ENCODE data around the gene BCL2.

The BCL2 gene

GRCh38 chr18:63090334-63090733, 229.2 kb downstream of the BCL2 start:
- no peak overlapping the region for H3K4me3 ChIP-seq (ENCODE audit: low read depth, low read length)
- TF ChIP-seq CTCF (IDR thresholded peaks at IDR 0.05; ENCODE audit: low read depth, low read length): no peak
- peaks cover 35% of the 10 kb centered on the region for H3K4me1 ChIP-seq
- H3K36me3 ChIP-seq: no peaks in the 10 kb centered on the region
- peak; percentile 45 for DNase-seq
- no peaks in the 10 kb centered on the region for H3K27me3 ChIP-seq
- H3K9me3 ChIP-seq: no peaks in the 10 kb centered on the region

GRCh38 chr18:63089041-63089440, 230.5 kb downstream of the BCL2 start:
- H3K4me1 ChIP-seq: peaks cover 32% of the 10 kb centered on the region
- H3K36me3 ChIP-seq: no peaks in the 10 kb centered on the region
- H3K27me3 ChIP-seq: no peaks in the 10 kb centered on the region
- DNase-seq: no peak
- TF ChIP-seq CTCF (IDR thresholded peaks at IDR 0.05; ENCODE audit: low read depth, low read length): no peak
- H3K9me3 ChIP-seq: no peaks in the 10 kb centered on the region
- no peak overlapping the region for H3K4me3 ChIP-seq (ENCODE audit: low read depth, low read length)

- peaks cover 32% of the 10 kb centered on the region for H3K4me1 ChIP-seq
- H3K36me3 ChIP-seq: no peaks in the 10 kb centered on the region
- H3K9me3 ChIP-seq: no peaks in the 10 kb centered on the region
- TF ChIP-seq CTCF (IDR thresholded peaks at IDR 0.05; ENCODE audit: low read depth, low read length): no peak
- H3K4me3 ChIP-seq (ENCODE audit: low read depth, low read length): no peak overlapping the region
- no peak for DNase-seq
- no peaks in the 10 kb centered on the region for H3K27me3 ChIP-seq
Measured at GRCh38 chr18:63088262-63088661, 231.3 kb downstream of the BCL2 start.

GRCh38 chr18:63087421-63088230, 231.9 kb downstream of the BCL2 start:
- H3K4me1 ChIP-seq: peaks cover 32% of the 10 kb centered on the region
- TF ChIP-seq CTCF (IDR thresholded peaks at IDR 0.05; ENCODE audit: low read depth, low read length): no peak
- no peaks in the 10 kb centered on the region for H3K36me3 ChIP-seq
- H3K27me3 ChIP-seq: no peaks in the 10 kb centered on the region
- no peak overlapping the region for H3K4me3 ChIP-seq (ENCODE audit: low read depth, low read length)
- no peak for DNase-seq
- H3K9me3 ChIP-seq: no peaks in the 10 kb centered on the region

GRCh38 chr18:63085611-63086010, 234.0 kb downstream of the BCL2 start:
- no peaks in the 10 kb centered on the region for H3K9me3 ChIP-seq
- H3K4me3 ChIP-seq (ENCODE audit: low read depth, low read length): no peak overlapping the region
- peaks cover 20% of the 10 kb centered on the region for H3K4me1 ChIP-seq
- no peak for TF ChIP-seq CTCF (IDR thresholded peaks at IDR 0.05; ENCODE audit: low read depth, low read length)
- no peaks in the 10 kb centered on the region for H3K27me3 ChIP-seq
- no peaks in the 10 kb centered on the region for H3K36me3 ChIP-seq
- DNase-seq: no peak

GRCh38 chr18:63084219-63084618, 235.3 kb downstream of the BCL2 start:
- H3K4me3 ChIP-seq (ENCODE audit: low read depth, low read length): no peak overlapping the region
- H3K27me3 ChIP-seq: no peaks in the 10 kb centered on the region
- no peak for TF ChIP-seq CTCF (IDR thresholded peaks at IDR 0.05; ENCODE audit: low read depth, low read length)
- H3K36me3 ChIP-seq: no peaks in the 10 kb centered on the region
- no peak for DNase-seq
- peaks cover 16% of the 10 kb centered on the region for H3K4me1 ChIP-seq
- H3K9me3 ChIP-seq: no peaks in the 10 kb centered on the region

Measured in BE2C (cell line).